ENCODE measurements around the gene CSTPP1. TPM values are rescaled to one million over a fixed set of nuclear protein-coding genes. Genes with fewer than 3 reads are reported as not detected.

CSTPP1 gene
- total RNA-seq, 3 donors from 2014 or later (not counting 1 experiment from before 2014, with no cell fraction given), result 16.2 to 17.8 (median 16.9) TPM

DNA sequence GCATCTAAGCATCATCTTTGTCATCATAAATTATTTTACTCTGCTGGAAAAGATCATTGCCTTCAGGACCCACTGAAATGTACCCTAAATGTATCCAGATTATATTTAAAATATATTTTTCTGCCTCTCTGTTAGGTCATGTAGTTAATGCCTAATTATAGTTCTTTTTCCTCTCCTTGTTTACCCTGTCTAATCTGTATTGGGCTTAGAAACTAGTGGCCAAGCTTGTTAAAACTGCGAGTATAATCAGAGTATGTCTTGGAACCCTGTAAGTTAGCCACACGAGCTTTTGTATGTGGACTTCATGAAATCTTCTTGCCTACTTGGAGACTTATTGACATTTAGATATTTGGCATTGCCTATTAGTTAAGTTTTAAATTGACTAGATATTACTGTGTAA lies 184.5 kb downstream of the CSTPP1 start:
- Mint-ChIP-seq H3K27ac (no peak overlapping the region), H3K36me3 (no peaks in the 10 kb centered on the region)
- 96% methylated on average over 2 of the region's 2 CpGs for WGBS (ENCODE audit: insufficient coverage)

DNA sequence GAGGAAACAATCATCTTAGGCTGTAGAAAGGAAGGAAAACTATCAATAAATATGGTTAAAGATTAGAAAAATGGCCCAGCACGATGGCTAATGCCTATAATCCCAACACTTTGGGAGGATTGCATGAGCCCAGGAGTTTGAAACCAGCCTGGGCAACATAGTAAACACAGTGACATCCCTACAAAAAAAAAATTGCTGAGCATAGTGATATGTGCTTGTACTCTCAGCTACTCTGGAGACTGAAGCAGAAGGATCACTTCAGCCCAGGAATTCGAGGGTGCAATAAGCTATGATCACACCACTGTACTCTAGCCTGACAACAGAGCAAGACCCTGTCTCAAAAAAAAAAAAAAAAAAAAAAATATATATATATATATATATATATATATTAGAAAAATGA lies 185.2 kb downstream of the CSTPP1 start:
- H3K27ac ChIP-seq (ENCODE audit: low read length), result no peak overlapping the region
- intact Hi-C loops (cut with micrococcal nuclease), result no loop called here
- no peak overlapping the region for H3K4me3 ChIP-seq (ENCODE audit: low read length)
- DNase-seq (no peak), ATAC-seq (no peak)
- H3K27me3 Mint-ChIP-seq (ENCODE audit: low read depth in 2 of 2), result no peaks in the 10 kb centered on the region
- no peaks in the 10 kb centered on the region for H3K9me3 Mint-ChIP-seq
- H3K9me3 ChIP-seq (ENCODE audit: control insufficient read depth, insufficient read depth, low read length), result no peaks in the 10 kb centered on the region
- H3K4me3 Mint-ChIP-seq, result no peak overlapping the region
- no peaks in the 10 kb centered on the region for H3K36me3 Mint-ChIP-seq
- H3K36me3 ChIP-seq (ENCODE audit: control insufficient read depth, insufficient read depth, low read length), result no peaks in the 10 kb centered on the region
- H3K27me3 ChIP-seq (ENCODE audit: control insufficient read depth, insufficient read depth, low read length), result no peaks in the 10 kb centered on the region
- H3K4me1 ChIP-seq (ENCODE audit: control insufficient read depth, insufficient read depth, low read length), result no peaks in the 10 kb centered on the region
- 60% methylated on average over 1 of the region's 2 CpGs for WGBS (ENCODE audit: insufficient coverage)
- TF ChIP-seq, protein P1, sequence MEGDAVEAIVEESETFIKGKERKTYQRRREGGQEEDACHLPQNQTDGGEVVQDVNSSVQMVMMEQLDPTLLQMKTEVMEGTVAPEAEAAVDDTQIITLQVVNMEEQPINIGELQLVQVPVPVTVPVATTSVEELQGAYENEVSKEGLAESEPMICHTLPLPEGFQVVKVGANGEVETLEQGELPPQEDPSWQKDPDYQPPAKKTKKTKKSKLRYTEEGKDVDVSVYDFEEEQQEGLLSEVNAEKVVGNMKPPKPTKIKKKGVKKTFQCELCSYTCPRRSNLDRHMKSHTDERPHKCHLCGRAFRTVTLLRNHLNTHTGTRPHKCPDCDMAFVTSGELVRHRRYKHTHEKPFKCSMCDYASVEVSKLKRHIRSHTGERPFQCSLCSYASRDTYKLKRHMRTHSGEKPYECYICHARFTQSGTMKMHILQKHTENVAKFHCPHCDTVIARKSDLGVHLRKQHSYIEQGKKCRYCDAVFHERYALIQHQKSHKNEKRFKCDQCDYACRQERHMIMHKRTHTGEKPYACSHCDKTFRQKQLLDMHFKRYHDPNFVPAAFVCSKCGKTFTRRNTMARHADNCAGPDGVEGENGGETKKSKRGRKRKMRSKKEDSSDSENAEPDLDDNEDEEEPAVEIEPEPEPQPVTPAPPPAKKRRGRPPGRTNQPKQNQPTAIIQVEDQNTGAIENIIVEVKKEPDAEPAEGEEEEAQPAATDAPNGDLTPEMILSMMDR (IDR thresholded peaks at IDR 0.05), result no peak
- H3K27ac Mint-ChIP-seq, result no peak overlapping the region
- H3K4me1 Mint-ChIP-seq, result no peaks in the 10 kb centered on the region

More for the DNA sequence above, 184.5 kb downstream of the CSTPP1 start:
- H3K27me3 ChIP-seq (ENCODE audit: control insufficient read depth, insufficient read depth, low read length), result no peaks in the 10 kb centered on the region
- no peak overlapping the region for H3K4me3 ChIP-seq (ENCODE audit: low read length)
- no peak for ATAC-seq
- no peaks in the 10 kb centered on the region for H3K27me3 Mint-ChIP-seq (ENCODE audit: low read depth in 2 of 2)
- H3K4me1 Mint-ChIP-seq, result no peaks in the 10 kb centered on the region
- no peak overlapping the region for H3K4me3 Mint-ChIP-seq
- H3K9me3 ChIP-seq (ENCODE audit: control insufficient read depth, insufficient read depth, low read length), result no peaks in the 10 kb centered on the region
- DNase-seq, result no peak
- intact Hi-C loops (cut with micrococcal nuclease), result no loop called here
- no peaks in the 10 kb centered on the region for H3K9me3 Mint-ChIP-seq
- TF ChIP-seq, protein P1 (IDR thresholded peaks at IDR 0.05), result no peak
- H3K36me3 ChIP-seq (ENCODE audit: control insufficient read depth, insufficient read depth, low read length), result no peaks in the 10 kb centered on the region
- H3K4me1 ChIP-seq (ENCODE audit: control insufficient read depth, insufficient read depth, low read length), result no peaks in the 10 kb centered on the region
- no peak overlapping the region for H3K27ac ChIP-seq (ENCODE audit: low read length)

DNA sequence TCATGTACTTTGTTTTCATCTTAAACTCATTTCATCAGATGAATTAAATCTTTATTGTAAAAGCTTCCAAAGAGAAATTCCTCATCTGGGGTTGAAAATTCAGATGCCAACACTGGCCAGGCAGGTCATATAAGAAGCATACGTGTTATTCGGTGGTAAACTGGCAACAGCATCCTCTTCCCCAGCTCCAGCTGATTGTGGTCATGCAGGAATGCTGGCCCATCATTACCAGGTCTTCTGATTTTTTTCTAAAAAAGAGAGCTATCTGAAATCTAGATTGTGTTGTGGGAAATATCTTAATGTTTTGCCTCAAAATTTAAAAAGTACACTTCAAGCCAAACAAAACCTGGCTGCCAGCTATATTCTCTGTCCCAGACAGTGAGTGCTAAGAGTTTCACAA lies 186.5 kb downstream of the CSTPP1 start:
- DNase-seq (no peak), ATAC-seq (no peak)
- no peaks in the 10 kb centered on the region for H3K4me1 ChIP-seq (ENCODE audit: control insufficient read depth, insufficient read depth, low read length)
- H3K27ac ChIP-seq (ENCODE audit: low read length), result no peak overlapping the region
- H3K36me3 ChIP-seq (ENCODE audit: control insufficient read depth, insufficient read depth, low read length), result no peaks in the 10 kb centered on the region
- 97% methylated on average over 2 of the region's 2 CpGs for WGBS (ENCODE audit: insufficient coverage)
- Mint-ChIP-seq H3K9me3 (no peaks in the 10 kb centered on the region), H3K27me3 (ENCODE audit: low read depth in 2 of 2) (no peaks in the 10 kb centered on the region), H3K4me3 (no peak overlapping the region), H3K27ac (no peak overlapping the region), H3K4me1 (no peaks in the 10 kb centered on the region), H3K36me3 (no peaks in the 10 kb centered on the region)
- no peaks in the 10 kb centered on the region for H3K27me3 ChIP-seq (ENCODE audit: control insufficient read depth, insufficient read depth, low read length)
- no peaks in the 10 kb centered on the region for H3K9me3 ChIP-seq (ENCODE audit: control insufficient read depth, insufficient read depth, low read length)
- H3K4me3 ChIP-seq (ENCODE audit: low read length), result no peak overlapping the region
- intact Hi-C loops (cut with micrococcal nuclease), result no loop called here
- TF ChIP-seq, protein P1 (IDR thresholded peaks at IDR 0.05), result no peak

DNA sequence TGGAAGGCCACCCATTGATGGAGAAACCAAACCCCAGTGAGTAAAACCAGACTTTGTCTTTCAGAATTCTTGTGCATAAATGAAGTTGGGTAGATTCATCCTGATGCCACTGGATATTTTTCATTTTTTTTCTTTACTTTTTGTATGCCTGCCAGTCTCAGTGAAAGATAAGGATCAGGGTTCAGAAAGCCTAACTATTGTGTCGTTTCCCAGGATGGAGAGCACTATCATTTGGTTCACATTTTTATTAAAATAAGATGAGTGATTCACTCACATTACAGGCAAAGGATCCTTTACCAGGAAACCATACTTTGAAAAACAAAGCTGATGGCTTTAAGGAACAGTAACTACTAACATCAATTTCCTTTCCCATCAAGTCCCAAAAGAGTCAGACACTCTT lies 188.1 kb downstream of the CSTPP1 start:
- WGBS (ENCODE audit: insufficient coverage), result 100% methylated on average over 1 of the region's 1 CpG

More for the DNA sequence above, 188.1 kb downstream of the CSTPP1 start:
- Histone ChIP-seq H3K36me3 (ENCODE audit: control insufficient read depth, insufficient read depth, low read length) (no peaks in the 10 kb centered on the region), H3K27me3 (ENCODE audit: control insufficient read depth, insufficient read depth, low read length) (no peaks in the 10 kb centered on the region), H3K27ac (ENCODE audit: low read length) (no peak overlapping the region), H3K4me1 (ENCODE audit: control insufficient read depth, insufficient read depth, low read length) (no peaks in the 10 kb centered on the region), H3K4me3 (ENCODE audit: low read length) (no peak overlapping the region), H3K9me3 (ENCODE audit: control insufficient read depth, insufficient read depth, low read length) (no peaks in the 10 kb centered on the region)
- ATAC-seq, result no peak
- TF ChIP-seq, protein P1 (IDR thresholded peaks at IDR 0.05), result no peak
- H3K27me3 Mint-ChIP-seq (ENCODE audit: low read depth in 2 of 2), result no peaks in the 10 kb centered on the region
- H3K4me1 Mint-ChIP-seq, result no peaks in the 10 kb centered on the region
- intact Hi-C loops (cut with micrococcal nuclease), result no loop called here
- H3K9me3 Mint-ChIP-seq, result no peaks in the 10 kb centered on the region
- no peaks in the 10 kb centered on the region for H3K36me3 Mint-ChIP-seq
- no peak for DNase-seq
- no peak overlapping the region for H3K27ac Mint-ChIP-seq
- no peak overlapping the region for H3K4me3 Mint-ChIP-seq
